Measurements from ENCODE around the gene SBK2.

GRCh38 chr19:55479451-55480230, 57.3 kb downstream of the SBK2 start:
- TF ChIP-seq EZH2phosphoT487 (IDR thresholded peaks at IDR 0.05; ENCODE audit: borderline replicate concordance, low read depth), result no peak
- TF ChIP-seq CTCF (IDR thresholded peaks at IDR 0.05), result no peak
- TF ChIP-seq RXRA (IDR thresholded peaks at IDR 0.05; ENCODE audit: borderline replicate concordance, low read depth), result no peak
- TF ChIP-seq POLR2AphosphoS5 (IDR thresholded peaks at IDR 0.05; ENCODE audit: low read depth, low read length), result no peak
- TF ChIP-seq USF2 (IDR thresholded peaks at IDR 0.05; ENCODE audit: borderline replicate concordance, low read depth, low read length), result no peak
- no peak for TF ChIP-seq RFX5 (IDR thresholded peaks at IDR 0.05; ENCODE audit: low read length)
- TF ChIP-seq MAX (IDR thresholded peaks at IDR 0.05; ENCODE audit: low read depth), result no peak
- TF ChIP-seq TAF1 (IDR thresholded peaks at IDR 0.05; ENCODE audit: borderline replicate concordance, low read depth, low read length), result no peak
- no peak for TF ChIP-seq USF1 (IDR thresholded peaks at IDR 0.05; ENCODE audit: borderline replicate concordance, low read depth)
- TF ChIP-seq GABPA (IDR thresholded peaks at IDR 0.05; ENCODE audit: low read depth), result no peak
- TF ChIP-seq RAD21 (IDR thresholded peaks at IDR 0.05; ENCODE audit: low read length), result no peak
